Sigmoid colon (tissue), 7 donors: ENCODE data around the gene ACADM. TPM values are rescaled to one million over a fixed set of nuclear protein-coding genes. Genes with fewer than 3 reads are reported as not detected.
"Not testable (repeated sequence)": the region's sequence is repeated elsewhere in the genome, so short reads cannot be mapped to it uniquely, and the experiment has no call there.

Experiments
- DNase-seq: peaks from one replicate; pipeline ENCODE4 v3.0.0-alpha.2; 2019
- H3K27ac ChIP-seq, 4 donors: fragments of 200-600 bp; sonication (generic); one replicate each; pipeline ENCODE4 v1.5.1; 2016 to 2019; ENCODE audit warnings: mild to moderate bottlenecking in 1 of 4
- H3K27me3 ChIP-seq, 3 donors: fragments of 200-600 bp; sonication (generic); one replicate each; pipeline ENCODE4 v1.5.1; 2019; ENCODE audit warnings: mild to moderate bottlenecking in 1 of 3
- H3K36me3 ChIP-seq, 4 donors: fragments of 200-600 bp; sonication (generic); one replicate each; pipeline ENCODE4 v1.5.1; 2016 to 2019
- H3K4me1 ChIP-seq, 4 donors: fragments of 200-600 bp; sonication (generic); one replicate each; pipeline ENCODE4 v1.5.1; 2017 to 2019
- H3K4me3 ChIP-seq, 4 donors: fragments of 200-600 bp; sonication (generic); one replicate each; pipeline ENCODE4 v1.5.1; 2017 to 2019; ENCODE audit warnings: mild to moderate bottlenecking in 2 of 4, moderate library complexity in 1 of 4
- H3K9me3 ChIP-seq, 4 donors: fragments of 200-600 bp in 3 of 4; sonication (generic) in 3 of 4; one replicate each; pipeline versions ENCODE4 v1.5.1 to v1.6.1; 2013 to 2019
- EP300 ChIP-seq, 4 donors: sonication (generic); formaldehyde crosslinking; IDR thresholded peaks; one replicate each; pipeline ENCODE4 v1.6.1; 2017; ENCODE audit warnings: antibody characterized with exemption in 4 of 4
- POLR2A ChIP-seq, 2 donors: fragments of 450-650 bp; IDR thresholded peaks; one replicate each; pipeline ENCODE4 v1.6.1; 2016; ENCODE audit warnings: antibody characterized with exemption in 2 of 2, mild to moderate bottlenecking in 2 of 2, moderate library complexity in 2 of 2
- POLR2AphosphoS5 ChIP-seq, 4 donors: sonication (generic); formaldehyde crosslinking; IDR thresholded peaks; one replicate each; pipeline ENCODE4 v1.6.1; 2017; ENCODE audit warnings: antibody characterized with exemption in 4 of 4
- WGBS, 2 donors: extraction: QIAGEN DNeasy Blood & Tissue Kit; methylation state at CpG; one replicate each; pipeline ENCODE4 v1.1.7; 2013; 5-methylcytosine and 5-hydroxymethylcytosine counted together
- intact Hi-C: fragments of 100-400 bp; cut with DNase I; formaldehyde crosslinking; loops from one replicate; pipeline ENCODE4 v1.15.1; 2023
- polyA plus RNA-seq, 3 donors: library from polyadenylated mRNA; stranded (reverse); fragments of 200-250 nt; gene quantifications; one replicate each; pipeline ENCODE4 v1.2.3, GENCODE V29; 2013
- total RNA-seq, 4 donors: library from RNA; depleted of rRNA; stranded (reverse); fragments of >200 nt; gene quantifications; one replicate each; pipeline ENCODE4 v1.1.0, GENCODE V29; 2016
- TF ChIP-seq, protein P1 (sequence below), 4 experiments: fragments of 450-650 bp in 3 of 4; fragments of 200-600 bp in 1 of 4; IDR thresholded peaks; one replicate each; pipeline ENCODE4 v1.5.1; 2016 to 2019; ENCODE audit warnings: antibody characterized with exemption in 4 of 4, mild to moderate bottlenecking in 3 of 4, moderate library complexity in 2 of 4
- donor health status: healthy with polysubstance abuse.
- donor health status: Bipolar disorder and iron deficiency.
- donor health status: healthy.

The ACADM gene
- total and polyA plus RNA-seq, 7 donors, result 33.0 to 197 (median 63.1) TPM

- TF ChIP-seq POLR2AphosphoS5 (IDR thresholded peaks at IDR 0.05) (no peak), EP300 (IDR thresholded peaks at IDR 0.05) (no peak), POLR2A (IDR thresholded peaks at IDR 0.05) (no peak)
- TF ChIP-seq, protein P1, sequence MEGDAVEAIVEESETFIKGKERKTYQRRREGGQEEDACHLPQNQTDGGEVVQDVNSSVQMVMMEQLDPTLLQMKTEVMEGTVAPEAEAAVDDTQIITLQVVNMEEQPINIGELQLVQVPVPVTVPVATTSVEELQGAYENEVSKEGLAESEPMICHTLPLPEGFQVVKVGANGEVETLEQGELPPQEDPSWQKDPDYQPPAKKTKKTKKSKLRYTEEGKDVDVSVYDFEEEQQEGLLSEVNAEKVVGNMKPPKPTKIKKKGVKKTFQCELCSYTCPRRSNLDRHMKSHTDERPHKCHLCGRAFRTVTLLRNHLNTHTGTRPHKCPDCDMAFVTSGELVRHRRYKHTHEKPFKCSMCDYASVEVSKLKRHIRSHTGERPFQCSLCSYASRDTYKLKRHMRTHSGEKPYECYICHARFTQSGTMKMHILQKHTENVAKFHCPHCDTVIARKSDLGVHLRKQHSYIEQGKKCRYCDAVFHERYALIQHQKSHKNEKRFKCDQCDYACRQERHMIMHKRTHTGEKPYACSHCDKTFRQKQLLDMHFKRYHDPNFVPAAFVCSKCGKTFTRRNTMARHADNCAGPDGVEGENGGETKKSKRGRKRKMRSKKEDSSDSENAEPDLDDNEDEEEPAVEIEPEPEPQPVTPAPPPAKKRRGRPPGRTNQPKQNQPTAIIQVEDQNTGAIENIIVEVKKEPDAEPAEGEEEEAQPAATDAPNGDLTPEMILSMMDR (IDR thresholded peaks at IDR 0.05), result no peak
- intact Hi-C loops, result no loop called here
- 94 to 96% methylated on average over 6 of the region's 6 CpGs for WGBS, 2 donors
- Histone ChIP-seq H3K36me3 (peaks cover 12 to 97% (median 24%) of the 10 kb centered on the region in 4 donors), H3K27ac (no peak overlapping the region), H3K27me3 (no peaks in the 10 kb centered on the region), H3K4me3 (no peak overlapping the region), H3K9me3 (no peaks in the 10 kb centered on the region), H3K4me1 (no peaks in the 10 kb centered on the region)
- DNase-seq, result no peak
These were observed 17.6 kb downstream of the ACADM start for GRCh38 chr1:75742047-75742625.

DNA sequence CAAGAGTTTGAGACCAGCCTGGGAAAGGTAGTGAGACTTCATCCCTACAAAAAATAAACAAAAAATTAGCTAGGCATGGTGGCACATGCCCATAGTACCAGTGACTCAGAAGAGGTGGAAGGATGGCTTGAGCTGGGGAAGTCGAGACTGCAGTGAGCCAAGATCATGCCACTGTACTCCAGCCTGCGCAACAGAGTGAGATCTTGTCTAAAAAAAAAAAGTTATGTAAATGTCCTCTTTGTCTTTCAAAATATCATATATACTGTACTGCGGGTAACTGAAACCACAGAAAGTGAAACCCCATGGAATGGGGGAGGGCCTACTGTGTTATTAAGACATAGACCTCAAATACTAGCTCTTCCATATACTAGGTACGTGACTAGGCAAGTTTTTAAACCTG is 20.8 kb downstream of the ACADM start:
- Histone ChIP-seq H3K27me3 (no peaks in the 10 kb centered on the region), H3K4me1 (no peaks in the 10 kb centered on the region), H3K4me3 (no peak overlapping the region), H3K27ac (no peak overlapping the region), H3K36me3 (peaks cover 12 to 76% (median 23%) of the 10 kb centered on the region in 4 donors), H3K9me3 (no peaks in the 10 kb centered on the region)
- intact Hi-C loops, result no loop called here
- DNase-seq, result no peak
- TF ChIP-seq POLR2AphosphoS5 (IDR thresholded peaks at IDR 0.05), result no peak
- TF ChIP-seq POLR2A (IDR thresholded peaks at IDR 0.05), result no peak
- TF ChIP-seq, protein P1 (IDR thresholded peaks at IDR 0.05), result no peak
- TF ChIP-seq EP300 (IDR thresholded peaks at IDR 0.05), result no peak
- 68 to 71% methylated on average over 4 of the region's 4 CpGs for WGBS, 2 donors

DNA sequence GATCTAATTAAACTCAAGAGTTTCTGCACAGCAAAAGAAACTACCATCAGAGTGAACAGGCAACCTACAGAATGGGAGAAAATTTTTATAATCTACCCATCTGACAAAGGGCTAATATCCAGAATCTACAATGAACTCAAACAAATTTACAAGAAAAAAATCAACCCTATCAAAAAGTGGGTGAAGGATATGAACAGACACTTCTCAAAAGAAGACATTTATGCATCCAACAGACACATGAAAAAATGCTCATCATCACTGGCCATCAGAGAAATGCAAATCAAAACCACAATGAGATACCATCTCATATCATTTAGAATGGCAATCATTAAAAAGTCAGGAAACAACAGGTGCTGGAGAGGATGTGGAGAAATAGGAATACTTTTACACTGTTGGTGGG is 32.7 kb downstream of the ACADM start:
- H3K4me3 ChIP-seq, H3K9me3 ChIP-seq: not testable (repeated sequence)
- H3K36me3 ChIP-seq, result peaks cover 14 to 40% (median 18%) of the 10 kb centered on the region in 4 donors

GRCh38 chr1:75758543-75758942 is 34.0 kb downstream of the ACADM start:
- DNase-seq, intact Hi-C loops, H3K9me3 ChIP-seq, H3K4me3 ChIP-seq, H3K27me3 ChIP-seq, H3K27ac ChIP-seq, H3K4me1 ChIP-seq: not testable (repeated sequence)
- 96 to 98% methylated on average over 4 of the region's 4 CpGs for WGBS, 2 donors
- H3K36me3 ChIP-seq, result peaks cover 14 to 40% (median 18%) of the 10 kb centered on the region in 4 donors

More for the DNA sequence above, 32.7 kb downstream of the ACADM start:
- H3K27ac ChIP-seq, H3K27me3 ChIP-seq, DNase-seq, H3K4me1 ChIP-seq, intact Hi-C loops: not testable (repeated sequence)

- Histone ChIP-seq H3K27me3 (no peaks in the 10 kb centered on the region), H3K27ac (no peak overlapping the region), H3K4me3 (no peak overlapping the region), H3K4me1 (peaks cover 0 to 4% (median 0%) of the 10 kb centered on the region in 4 donors), H3K36me3 (peaks cover 0 to 18% (median 0%) of the 10 kb centered on the region in 4 donors), H3K9me3 (no peaks in the 10 kb centered on the region)
- intact Hi-C loops, result no loop called here
- 68 to 90% methylated on average over 1 of the region's 1 CpG for WGBS, 2 donors
- TF ChIP-seq EP300 (IDR thresholded peaks at IDR 0.05), result no peak
- TF ChIP-seq, protein P1 (IDR thresholded peaks at IDR 0.05), result no peak
- TF ChIP-seq POLR2A (IDR thresholded peaks at IDR 0.05), result no peak
- TF ChIP-seq POLR2AphosphoS5 (IDR thresholded peaks at IDR 0.05), result no peak
- DNase-seq, result no peak
These were observed 39.6 kb downstream of the ACADM start for GRCh38 chr1:75764057-75764655.
